ENCODE measurements around the gene SMIM38. TPM values are rescaled to one million over a fixed set of nuclear protein-coding genes. Genes with fewer than 3 reads are reported as not detected.

Gene SMIM38
- total and polyA plus RNA-seq, 4 experiments from 2014 or later: 0.50 to 0.70 TPM; not detected in 2

GRCh38 chr11:69122630-69123431, 32.9 kb upstream of the SMIM38 start:
- H3K27me3 ChIP-seq (ENCODE audit: insufficient read depth, low read length): no peaks in the 10 kb centered on the region
- peak; percentile 28 to 77 (median 40) for DNase-seq
- H3K27ac Mint-ChIP-seq: peak overlapping the region; percentile 37 to 91 (median 82)
- peaks cover 41% of the 10 kb centered on the region for H3K4me1 ChIP-seq (ENCODE audit: insufficient read depth, low read length)
- H3K4me3 Mint-ChIP-seq: peak overlapping the region; percentile 67 to 84 (median 79)
- peak overlapping the region; percentile 38 for H3K27ac ChIP-seq (ENCODE audit: low read depth, low read length)
- no peaks in the 10 kb centered on the region for H3K36me3 ChIP-seq (ENCODE audit: insufficient read depth, low read length)
- intact Hi-C loops (cut with micrococcal nuclease): no loop called here
- H3K36me3 Mint-ChIP-seq: peaks cover 0 to under 1% of the 10 kb centered on the region in 2 donors
- H3K4me1 Mint-ChIP-seq: peaks cover 25 to 43% (median 35%) of the 10 kb centered on the region in 4 donors
- H3K9me3 Mint-ChIP-seq: peaks cover 0 to 6% (median under 1%) of the 10 kb centered on the region in 8 donors
- no peaks in the 10 kb centered on the region for H3K9me3 ChIP-seq (ENCODE audit: control insufficient read depth in 1 of 2, low read length in 2 of 2)
- ChIA-PET CTCF (ENCODE audit: partially characterized antibody) (no interaction called here), POLR2A (ENCODE audit: partially characterized antibody) (interaction anchor here (0.9 kb wide), 1 partner anchor 520 kb away, joined by 6 read pairs; no protein-coding TSS in a partner anchor)
- H3K27me3 Mint-ChIP-seq: no peaks in the 10 kb centered on the region
- H3K4me3 ChIP-seq (ENCODE audit: low read length in 2 of 2): peak overlapping the region in 1 of 2 donors; percentile 44

DNA sequence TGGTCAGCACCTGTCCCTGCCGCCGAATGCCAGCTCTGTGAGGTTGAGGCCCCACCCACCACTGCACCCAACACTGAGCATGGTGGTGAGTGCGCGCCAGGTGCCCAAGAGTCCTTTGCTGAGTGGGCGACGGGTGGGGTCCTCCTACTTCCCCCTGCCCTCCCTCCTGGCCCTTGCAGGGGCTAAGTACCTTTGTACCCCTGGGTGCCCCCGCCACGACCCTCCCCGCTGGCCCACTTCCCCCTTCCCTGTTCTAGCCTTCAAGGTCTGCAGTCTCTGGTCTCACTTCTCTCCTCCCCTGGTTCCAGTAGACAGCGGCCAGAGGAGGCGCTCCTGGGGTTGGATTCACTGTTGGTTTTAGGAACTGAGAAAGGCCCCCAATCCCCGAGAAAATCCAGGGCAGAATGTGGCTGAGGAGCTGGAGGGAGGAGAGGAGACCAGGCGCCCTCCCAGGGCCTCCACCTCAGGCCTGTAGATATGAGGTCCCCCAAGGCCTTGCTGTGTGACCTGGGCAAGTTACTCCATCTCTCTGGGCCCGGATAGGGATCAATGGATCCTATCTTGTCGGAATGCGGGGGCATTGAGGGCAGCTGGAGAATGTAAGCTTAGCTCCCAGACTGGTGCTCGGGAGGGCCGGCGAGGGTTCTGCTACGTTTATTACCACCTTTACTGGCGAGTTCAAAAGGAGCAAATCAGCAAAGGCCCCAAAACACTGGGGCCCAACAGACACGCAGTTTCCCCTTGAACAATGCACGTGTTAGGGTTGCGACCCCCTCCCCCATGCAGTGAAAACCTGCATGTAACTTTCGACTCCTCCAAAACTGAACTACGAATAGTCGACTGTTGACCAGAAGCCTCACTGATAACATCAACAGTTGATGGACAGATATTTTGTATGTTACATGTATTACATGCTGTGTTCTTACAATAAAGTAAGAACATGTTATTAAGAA, 31.9 kb upstream of the SMIM38 start:
- DNase-seq: no peak

DNA sequence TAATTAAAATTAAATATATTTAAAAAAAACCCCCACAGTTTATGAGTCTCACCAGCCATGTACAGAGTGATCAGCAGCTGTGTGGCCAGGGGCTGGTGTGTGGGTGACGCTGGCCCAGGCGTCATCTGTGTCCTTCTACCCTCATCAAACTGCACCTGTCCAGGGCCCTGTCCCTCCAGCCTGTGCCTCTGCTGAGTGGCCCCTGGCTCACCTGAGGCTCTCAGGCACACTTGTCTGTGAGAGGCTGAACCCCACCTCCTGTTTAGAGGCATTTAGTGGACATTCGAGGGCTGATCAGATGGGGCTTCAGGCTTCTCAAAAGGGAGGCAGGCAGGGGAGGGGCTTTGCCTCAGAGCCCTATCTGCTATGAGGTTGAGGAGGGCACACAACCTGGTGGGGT, 29.9 kb upstream of the SMIM38 start:
- Histone ChIP-seq H3K4me1 (ENCODE audit: insufficient read depth, low read length) (peaks cover 45% of the 10 kb centered on the region), H3K27ac (ENCODE audit: low read depth, low read length) (no peak overlapping the region), H3K27me3 (ENCODE audit: insufficient read depth, low read length) (no peaks in the 10 kb centered on the region), H3K36me3 (ENCODE audit: insufficient read depth, low read length) (no peaks in the 10 kb centered on the region), H3K4me3 (ENCODE audit: low read length in 2 of 2) (no peak overlapping the region), H3K9me3 (ENCODE audit: control insufficient read depth in 1 of 2, low read length in 2 of 2) (no peaks in the 10 kb centered on the region)
- ChIA-PET POLR2A (ENCODE audit: partially characterized antibody) (no interaction called here), CTCF (ENCODE audit: partially characterized antibody) (no interaction called here)
- intact Hi-C loops (cut with micrococcal nuclease): no loop called here
- Mint-ChIP-seq H3K27me3 (no peaks in the 10 kb centered on the region), H3K9me3 (peaks cover 0 to 16% (median 6%) of the 10 kb centered on the region in 8 donors), H3K27ac (no peak overlapping the region), H3K4me3 (no peak overlapping the region), H3K4me1 (peaks cover 24 to 50% (median 42%) of the 10 kb centered on the region in 4 donors), H3K36me3 (peaks cover 0 to 3% of the 10 kb centered on the region in 2 donors)
- no peak for DNase-seq

More for the DNA sequence above, 31.9 kb upstream of the SMIM38 start:
- H3K27ac Mint-ChIP-seq: peak overlapping the region; percentile 23 to 82 (median 67)
- H3K9me3 ChIP-seq (ENCODE audit: control insufficient read depth in 1 of 2, low read length in 2 of 2): no peaks in the 10 kb centered on the region
- no peaks in the 10 kb centered on the region for H3K36me3 ChIP-seq (ENCODE audit: insufficient read depth, low read length)
- H3K4me1 Mint-ChIP-seq: peaks cover 25 to 43% (median 37%) of the 10 kb centered on the region in 4 donors
- H3K27me3 ChIP-seq (ENCODE audit: insufficient read depth, low read length): no peaks in the 10 kb centered on the region
- intact Hi-C loops (cut with micrococcal nuclease): no loop called here
- peaks cover 41% of the 10 kb centered on the region for H3K4me1 ChIP-seq (ENCODE audit: insufficient read depth, low read length)
- peaks cover 0 to 3% of the 10 kb centered on the region in 2 donors for H3K36me3 Mint-ChIP-seq
- ChIA-PET POLR2A (ENCODE audit: partially characterized antibody) (interaction anchor here (0.9 kb wide), 1 partner anchor 519 kb away, joined by 6 read pairs; no protein-coding TSS in a partner anchor), CTCF (ENCODE audit: partially characterized antibody) (interaction anchor here (0.8 kb wide), 1 partner anchor 22 kb away, joined by 3 read pairs; no protein-coding TSS in a partner anchor)
- H3K27ac ChIP-seq (ENCODE audit: low read depth, low read length): peak overlapping the region; percentile 38
- H3K9me3 Mint-ChIP-seq: peaks cover 0 to 12% (median 6%) of the 10 kb centered on the region in 8 donors
- peak overlapping the region; percentile 29 to 84 (median 71) for H3K4me3 Mint-ChIP-seq
- peak overlapping the region in 1 of 2 donors; percentile 44 for H3K4me3 ChIP-seq (ENCODE audit: low read length in 2 of 2)
- no peaks in the 10 kb centered on the region for H3K27me3 Mint-ChIP-seq

- H3K9me3 Mint-ChIP-seq: peaks cover 0 to 16% (median 6%) of the 10 kb centered on the region in 8 donors
- CTCF ChIA-PET (ENCODE audit: partially characterized antibody): no interaction called here
- no peaks in the 10 kb centered on the region for H3K36me3 ChIP-seq (ENCODE audit: insufficient read depth, low read length)
- intact Hi-C loops (cut with micrococcal nuclease): no loop called here
- peaks cover 45% of the 10 kb centered on the region for H3K4me1 ChIP-seq (ENCODE audit: insufficient read depth, low read length)
- POLR2A ChIA-PET (ENCODE audit: partially characterized antibody): no interaction called here
- H3K27ac ChIP-seq (ENCODE audit: low read depth, low read length): no peak overlapping the region
- H3K4me3 ChIP-seq (ENCODE audit: low read length in 2 of 2): no peak overlapping the region
- DNase-seq: no peak
- H3K4me3 Mint-ChIP-seq: no peak overlapping the region
- H3K27me3 Mint-ChIP-seq: no peaks in the 10 kb centered on the region
- H3K27me3 ChIP-seq (ENCODE audit: insufficient read depth, low read length): no peaks in the 10 kb centered on the region
- peaks cover 22 to 50% (median 41%) of the 10 kb centered on the region in 4 donors for H3K4me1 Mint-ChIP-seq
- no peak overlapping the region for H3K27ac Mint-ChIP-seq
- no peaks in the 10 kb centered on the region for H3K9me3 ChIP-seq (ENCODE audit: control insufficient read depth in 1 of 2, low read length in 2 of 2)
- H3K36me3 Mint-ChIP-seq: peaks cover 0 to 3% of the 10 kb centered on the region in 2 donors
These were observed 29.4 kb upstream of the SMIM38 start for GRCh38 chr11:69126286-69126685.

GRCh38 chr11:69127081-69127850, 28.5 kb upstream of the SMIM38 start:
- H3K27ac ChIP-seq (ENCODE audit: low read depth, low read length): no peak overlapping the region
- Mint-ChIP-seq H3K36me3 (peaks cover 0 to 3% of the 10 kb centered on the region in 2 donors), H3K27ac (no peak overlapping the region), H3K27me3 (no peaks in the 10 kb centered on the region), H3K4me3 (no peak overlapping the region), H3K4me1 (peaks cover 20 to 42% (median 34%) of the 10 kb centered on the region in 4 donors), H3K9me3 (peaks cover 0 to 16% (median 6%) of the 10 kb centered on the region in 8 donors)
- no peaks in the 10 kb centered on the region for H3K36me3 ChIP-seq (ENCODE audit: insufficient read depth, low read length)
- intact Hi-C loops (cut with micrococcal nuclease): no loop called here
- no peak overlapping the region for H3K4me3 ChIP-seq (ENCODE audit: low read length in 2 of 2)
- no peaks in the 10 kb centered on the region for H3K27me3 ChIP-seq (ENCODE audit: insufficient read depth, low read length)
- POLR2A ChIA-PET (ENCODE audit: partially characterized antibody): no interaction called here
- H3K4me1 ChIP-seq (ENCODE audit: insufficient read depth, low read length): peaks cover 38% of the 10 kb centered on the region
- no peaks in the 10 kb centered on the region for H3K9me3 ChIP-seq (ENCODE audit: control insufficient read depth in 1 of 2, low read length in 2 of 2)
- no peak for DNase-seq
- CTCF ChIA-PET (ENCODE audit: partially characterized antibody): no interaction called here

GRCh38 chr11:69127884-69128283, 27.9 kb upstream of the SMIM38 start:
- Mint-ChIP-seq H3K27me3 (no peaks in the 10 kb centered on the region), H3K9me3 (peaks cover 0 to 16% (median 6%) of the 10 kb centered on the region in 8 donors), H3K27ac (no peak overlapping the region), H3K36me3 (peaks cover 0 to 3% of the 10 kb centered on the region in 2 donors), H3K4me1 (peaks cover 13 to 36% (median 28%) of the 10 kb centered on the region in 4 donors), H3K4me3 (no peak overlapping the region)
- Histone ChIP-seq H3K27ac (ENCODE audit: low read depth, low read length) (no peak overlapping the region), H3K9me3 (ENCODE audit: control insufficient read depth in 1 of 2, low read length in 2 of 2) (no peaks in the 10 kb centered on the region), H3K4me3 (ENCODE audit: low read length in 2 of 2) (no peak overlapping the region), H3K4me1 (ENCODE audit: insufficient read depth, low read length) (peaks cover 32% of the 10 kb centered on the region), H3K36me3 (ENCODE audit: insufficient read depth, low read length) (no peaks in the 10 kb centered on the region), H3K27me3 (ENCODE audit: insufficient read depth, low read length) (no peaks in the 10 kb centered on the region)
- intact Hi-C loops (cut with micrococcal nuclease): no loop called here
- no peak for DNase-seq
- CTCF ChIA-PET (ENCODE audit: partially characterized antibody): no interaction called here
- POLR2A ChIA-PET (ENCODE audit: partially characterized antibody): no interaction called here
